Small intestine (tissue), 7 donors: Measurements from ENCODE around the gene ELL2. TPM values are rescaled to one million over a fixed set of nuclear protein-coding genes. Genes with fewer than 3 reads are reported as not detected.
A peak's percentile ranks its signal among the peaks of the same experiment; 100 is the strongest.

Source experiments
- DNase-seq, 2 donors: peaks; one replicate each; pipeline versions ENCODE4 v3.0.0 to v3.0.0-alpha.2; 2013
- FAIRE-seq: peaks from 2 replicates; lab custom pipeline; 2012; peaks lifted over from hg19 to GRCh38; lab: Jason Lieb, UNC
- H3K27ac ChIP-seq, 3 donors: one replicate each; pipeline ENCODE4 v1.5.1; 2013; ENCODE audit warnings: low read length in 2 of 3, mild to moderate bottlenecking in 2 of 3, control low read depth in 1 of 3, inconsistent platforms in 1 of 3, low read depth in 1 of 3, moderate library complexity in 1 of 3
- H3K27me3 ChIP-seq, 3 donors: one replicate each; pipeline ENCODE4 v1.6.1; 2013; ENCODE audit warnings: low read length in 3 of 3, inconsistent platforms in 1 of 3; ENCODE audit not compliant: control insufficient read depth in 3 of 3, insufficient read depth in 3 of 3
- H3K36me3 ChIP-seq, 3 donors: one replicate each; pipeline ENCODE4 v1.6.1; 2013; ENCODE audit warnings: low read length in 3 of 3, inconsistent platforms in 1 of 3, low read depth in 1 of 3, mild to moderate bottlenecking in 1 of 3, moderate library complexity in 1 of 3; ENCODE audit not compliant: control insufficient read depth in 3 of 3, insufficient read depth in 2 of 3
- H3K4me1 ChIP-seq, 3 donors: one replicate each; pipeline ENCODE4 v1.6.1; 2013; ENCODE audit warnings: low read length in 2 of 3, inconsistent platforms in 1 of 3, low read depth in 1 of 3, mild to moderate bottlenecking in 1 of 3, moderate library complexity in 1 of 3; ENCODE audit not compliant: control insufficient read depth in 3 of 3, insufficient read depth in 2 of 3
- H3K4me3 ChIP-seq, 3 donors: one replicate each; pipeline ENCODE4 v1.5.1; 2013; ENCODE audit warnings: low read length in 3 of 3, control low read depth in 1 of 3, inconsistent platforms in 1 of 3, low read depth in 1 of 3, mild to moderate bottlenecking in 1 of 3, moderate library complexity in 1 of 3
- H3K9me3 ChIP-seq, 2 donors: one replicate each; pipeline ENCODE4 v1.6.1; 2013; ENCODE audit warnings: low read depth in 1 of 2, low read length in 1 of 2; ENCODE audit not compliant: control insufficient read depth in 2 of 2, insufficient read depth in 1 of 2
- WGBS, 3 donors: extraction: QIAGEN DNeasy Blood & Tissue Kit; methylation state at CpG; one replicate each; pipeline ENCODE4 v1.1.7; 2013; 5-methylcytosine and 5-hydroxymethylcytosine counted together
- polyA plus RNA-seq, 4 donors: library from polyadenylated mRNA; stranded (reverse) in 3 of 4; unstranded in 1 of 4; fragments of 200-250 nt in 3 of 4; fragments of 120-200 nt in 1 of 4; gene quantifications; one replicate each; pipeline versions ENCODE4 v1.2.1 to v1.2.3, GENCODE V29; 2013
- donor health status: healthy with polysubstance abuse.
- donor health status: control.
- donor health status: control.
- donor health status: Bipolar disorder and iron deficiency.
- donor health status: healthy.

ELL2 gene
- polyA plus RNA-seq, 4 donors, result 9.7 to 35.7 (median 12.2) TPM

- Histone ChIP-seq H3K9me3 (no peaks in the 10 kb centered on the region), H3K36me3 (peaks cover 0 to 8% (median 0%) of the 10 kb centered on the region in 3 donors), H3K27ac (no peak overlapping the region), H3K27me3 (no peaks in the 10 kb centered on the region), H3K4me1 (peaks cover 0 to 11% (median 0%) of the 10 kb centered on the region in 3 donors), H3K4me3 (no peak overlapping the region)
- DNase-seq (no peak), FAIRE-seq (no peak)
- WGBS, 3 donors, result 88 to 93% (median 93%) methylated on average over 3 of the region's 3 CpGs
Observed at GRCh38 chr5:95937607-95938152, 24.0 kb downstream of the ELL2 start.

GRCh38 chr5:95936812-95937397 is 24.7 kb downstream of the ELL2 start:
- H3K4me1 ChIP-seq, result peaks cover 0 to 11% (median 0%) of the 10 kb centered on the region in 3 donors
- H3K27me3 ChIP-seq, result no peaks in the 10 kb centered on the region
- no peak overlapping the region for H3K27ac ChIP-seq
- H3K4me3 ChIP-seq, result no peak overlapping the region
- no peak for DNase-seq
- H3K36me3 ChIP-seq, result peaks cover 0 to 8% (median 0%) of the 10 kb centered on the region in 3 donors
- 85 to 91% (median 88%) methylated on average over 5 of the region's 5 CpGs for WGBS, 3 donors
- H3K9me3 ChIP-seq, result no peaks in the 10 kb centered on the region
- FAIRE-seq, result no peak

GRCh38 chr5:95935553-95936100 is 26.0 kb downstream of the ELL2 start:
- no peaks in the 10 kb centered on the region for H3K27me3 ChIP-seq
- H3K4me1 ChIP-seq, result peaks cover 0 to 12% (median 0%) of the 10 kb centered on the region in 3 donors
- no peak overlapping the region for H3K4me3 ChIP-seq
- H3K27ac ChIP-seq, result no peak overlapping the region
- FAIRE-seq, result no peak
- WGBS, 3 donors, result 83 to 94% (median 91%) methylated on average over 2 of the region's 2 CpGs
- no peaks in the 10 kb centered on the region for H3K9me3 ChIP-seq
- H3K36me3 ChIP-seq, result peaks cover 0 to 8% (median 0%) of the 10 kb centered on the region in 3 donors
- no peak for DNase-seq

- Histone ChIP-seq H3K9me3 (no peaks in the 10 kb centered on the region), H3K4me3 (no peak overlapping the region), H3K4me1 (peaks cover 0 to 12% (median 0%) of the 10 kb centered on the region in 3 donors), H3K36me3 (peaks cover 0 to 8% (median 2%) of the 10 kb centered on the region in 3 donors), H3K27me3 (no peaks in the 10 kb centered on the region), H3K27ac (no peak overlapping the region)
- FAIRE-seq (no peak), DNase-seq (peak in 1 of 2 donors; percentile 45)
Observed at GRCh38 chr5:95934207-95934804, 27.3 kb downstream of the ELL2 start.

- Histone ChIP-seq H3K27me3 (no peaks in the 10 kb centered on the region), H3K27ac (no peak overlapping the region), H3K4me3 (no peak overlapping the region), H3K36me3 (peaks cover 0 to 9% (median 2%) of the 10 kb centered on the region in 3 donors), H3K4me1 (peaks cover 0 to 15% (median 5%) of the 10 kb centered on the region in 3 donors), H3K9me3 (no peaks in the 10 kb centered on the region)
- FAIRE-seq (no peak), DNase-seq (no peak)
- WGBS, 3 donors, result 69 to 82% (median 72%) methylated on average over 4 of the region's 4 CpGs
Observed at GRCh38 chr5:95932941-95933340, 28.7 kb downstream of the ELL2 start.

- H3K27ac ChIP-seq, result no peak overlapping the region
- 68 to 75% (median 73%) methylated on average over 3 of the region's 3 CpGs for WGBS, 3 donors
- peaks cover 0 to 15% (median 5%) of the 10 kb centered on the region in 3 donors for H3K4me1 ChIP-seq
Observed at GRCh38 chr5:95931079-95931833, 30.4 kb downstream of the ELL2 start.

GRCh38 chr5:95930141-95930930 is 31.3 kb downstream of the ELL2 start:
- 89 to 96% (median 92%) methylated on average over 4 of the region's 4 CpGs for WGBS, 3 donors
- FAIRE-seq, result no peak
- no peak overlapping the region for H3K4me3 ChIP-seq
- peaks cover 0 to 4% (median 2%) of the 10 kb centered on the region in 3 donors for H3K36me3 ChIP-seq
- no peak for DNase-seq
- H3K4me1 ChIP-seq, result peaks cover 0 to 15% (median 5%) of the 10 kb centered on the region in 3 donors
- no peaks in the 10 kb centered on the region for H3K9me3 ChIP-seq
- no peak overlapping the region for H3K27ac ChIP-seq
- no peaks in the 10 kb centered on the region for H3K27me3 ChIP-seq

More at GRCh38 chr5:95931079-95931833, 30.4 kb downstream of the ELL2 start:
- Histone ChIP-seq H3K4me3 (no peak overlapping the region), H3K36me3 (peaks cover 0 to 4% (median 2%) of the 10 kb centered on the region in 3 donors), H3K27me3 (no peaks in the 10 kb centered on the region), H3K9me3 (no peaks in the 10 kb centered on the region)
- DNase-seq (no peak), FAIRE-seq (no peak)
